H9 (cell line): ENCODE measurements around the gene ANGPT4. TPM values are rescaled to one million over a fixed set of nuclear protein-coding genes. Genes with fewer than 3 reads are reported as not detected.

Experiments used
- DNase-seq: peaks from one replicate; pipeline ENCODE4 v3.0.0-alpha.2; 2017
- H2AFZ ChIP-seq: one replicate; pipeline ENCODE4 v1.6.1; 2013; ENCODE audit warnings: mild to moderate bottlenecking, low read length, control low read depth, moderate library complexity
- H2AK5ac ChIP-seq: 2 replicates; pipeline ENCODE4 v1.6.1; 2013; ENCODE audit warnings: low read length, control low read depth, mixed read lengths; ENCODE audit not compliant: insufficient read length
- H2BK120ac ChIP-seq: one replicate; pipeline ENCODE4 v1.6.1; 2013; ENCODE audit warnings: low read depth, mild to moderate bottlenecking, low read length, control low read depth, inconsistent platforms; ENCODE audit not compliant: poor library complexity, severe bottlenecking
- H2BK12ac ChIP-seq: 2 replicates; pipeline ENCODE4 v1.6.1; 2013; ENCODE audit warnings: low read length, control low read depth, mixed read lengths, low read depth; ENCODE audit not compliant: insufficient read length
- H2BK15ac ChIP-seq: 2 replicates; pipeline ENCODE4 v1.6.1; 2013; ENCODE audit warnings: low read depth, low read length, control low read depth
- H2BK20ac ChIP-seq: one replicate; pipeline ENCODE4 v1.6.1; 2013; ENCODE audit warnings: low read depth, mild to moderate bottlenecking, low read length, control low read depth, inconsistent platforms; ENCODE audit not compliant: poor library complexity, severe bottlenecking
- H2BK5ac ChIP-seq: 2 replicates; pipeline ENCODE4 v1.6.1; 2013; ENCODE audit warnings: low read length, control low read depth, mixed read lengths; ENCODE audit not compliant: insufficient read length
- H3K14ac ChIP-seq: 2 replicates; pipeline ENCODE4 v1.6.1; 2013; ENCODE audit warnings: low read length, control low read depth; ENCODE audit not compliant: insufficient read depth
- H3K18ac ChIP-seq: 2 replicates; pipeline ENCODE4 v1.6.1; 2013; ENCODE audit warnings: low read depth, mild to moderate bottlenecking, mixed read lengths, low read length, control low read depth; ENCODE audit not compliant: insufficient read length
- H3K23ac ChIP-seq: 2 replicates; pipeline ENCODE4 v1.6.1; 2013; ENCODE audit warnings: low read length, control low read depth, mixed read lengths, low read depth; ENCODE audit not compliant: insufficient read length
- H3K23me2 ChIP-seq: 2 replicates; pipeline ENCODE4 v1.6.1; 2013; ENCODE audit warnings: low read depth, mild to moderate bottlenecking, mixed read lengths, low read length, control low read depth; ENCODE audit not compliant: insufficient read length, poor library complexity, severe bottlenecking
- H3K27ac ChIP-seq: 2 replicates; pipeline ENCODE4 v1.5.1; 2013; ENCODE audit warnings: low read length, control low read depth, mixed read lengths, low read depth; ENCODE audit not compliant: insufficient read length
- H3K27me3 ChIP-seq: 2 replicates; pipeline ENCODE4 v1.6.1; 2013; ENCODE audit warnings: low read length, control low read depth, inconsistent platforms; ENCODE audit not compliant: insufficient read depth
- H3K4ac ChIP-seq: 2 replicates; pipeline ENCODE4 v1.6.1; 2013; ENCODE audit warnings: low read depth, mild to moderate bottlenecking, control low read depth, inconsistent platforms, low read length, moderate library complexity
- H3K4me1 ChIP-seq: 2 replicates; pipeline ENCODE4 v1.6.1; 2013; ENCODE audit warnings: low read length, control low read depth, inconsistent platforms; ENCODE audit not compliant: insufficient read depth
- H3K4me2 ChIP-seq: 2 replicates; pipeline ENCODE4 v1.6.1; 2013; ENCODE audit warnings: low read length, control low read depth, mixed read lengths; ENCODE audit not compliant: insufficient read length, insufficient read depth
- H3K56ac ChIP-seq: 2 replicates; pipeline ENCODE4 v1.6.1; 2013; ENCODE audit warnings: low read depth, mild to moderate bottlenecking, mixed read lengths, low read length, control low read depth; ENCODE audit not compliant: insufficient read length
- H3K79me1 ChIP-seq: 2 replicates; pipeline ENCODE4 v1.6.1; 2013; ENCODE audit warnings: low read depth, mild to moderate bottlenecking, moderate library complexity, low read length, control low read depth, inconsistent platforms; ENCODE audit not compliant: insufficient read depth, poor library complexity, severe bottlenecking
- H3K79me2 ChIP-seq: 2 replicates; pipeline ENCODE4 v1.6.1; 2013; ENCODE audit warnings: low read length, control low read depth, inconsistent platforms; ENCODE audit not compliant: insufficient read depth
- H3K9ac ChIP-seq: 2 replicates; pipeline ENCODE4 v1.6.1; 2013; ENCODE audit warnings: low read length, control low read depth, mixed read lengths; ENCODE audit not compliant: insufficient read length; ENCODE audit errors: extremely low read depth
- H3K9me3 ChIP-seq: one replicate; pipeline ENCODE4 v1.6.1; 2013; ENCODE audit warnings: low read depth, low read length, inconsistent platforms; ENCODE audit not compliant: control insufficient read depth
- H3T11ph ChIP-seq: one replicate; pipeline ENCODE4 v1.6.1; 2013; ENCODE audit warnings: mild to moderate bottlenecking, low read length, control low read depth, inconsistent platforms
- H4K20me1 ChIP-seq: one replicate; pipeline ENCODE4 v1.6.1; 2013; ENCODE audit not compliant: control insufficient read depth, insufficient read length, insufficient read depth
- H4K5ac ChIP-seq: 2 replicates; pipeline ENCODE4 v1.6.1; 2013; ENCODE audit warnings: low read depth, mild to moderate bottlenecking, mixed read lengths, low read length, control low read depth; ENCODE audit not compliant: insufficient read length
- H4K8ac ChIP-seq: replicated peaks from 2 replicates; pipeline ENCODE4 v1.6.1; 2013; ENCODE audit warnings: low read length, control low read depth, mixed read lengths, low read depth; ENCODE audit not compliant: insufficient read length
- H4K91ac ChIP-seq: 2 replicates; pipeline ENCODE4 v1.6.1; 2013; ENCODE audit warnings: low read depth, mild to moderate bottlenecking, moderate library complexity, mixed read lengths, low read length, control low read depth; ENCODE audit not compliant: insufficient read length
- H3K27ac Mint-ChIP-seq, 3 experiments: 2 replicates in 2 of 3; 3 replicates in 1 of 3; pipeline ENCODE4 v1.8.0; 2020 to 2021; ENCODE audit warnings: mixed read lengths in 3 of 3, mild to moderate bottlenecking in 1 of 3, moderate library complexity in 1 of 3
- H3K27me3 Mint-ChIP-seq: 2 replicates; pipeline ENCODE4 v1.8.0; 2021; ENCODE audit warnings: low read depth, mild to moderate bottlenecking, moderate library complexity, mixed read lengths
- H3K36me3 Mint-ChIP-seq, 3 experiments: 2 replicates in 2 of 3; 3 replicates in 1 of 3; pipeline ENCODE4 v1.8.0; 2020 to 2021; ENCODE audit warnings: low read depth in 3 of 3, mixed read lengths in 3 of 3; ENCODE audit not compliant: insufficient read depth in 1 of 3
- H3K4me1 Mint-ChIP-seq, 2 experiments: 2 replicates each; pipeline ENCODE4 v1.8.0; 2020; ENCODE audit warnings: mixed read lengths in 2 of 2
- H3K4me3 Mint-ChIP-seq, 2 experiments: 2 replicates in 1 of 2; 3 replicates in 1 of 2; pipeline ENCODE4 v1.8.0; 2020 to 2021; ENCODE audit warnings: mild to moderate bottlenecking in 2 of 2, mixed read lengths in 2 of 2, moderate library complexity in 1 of 2
- H3K9me3 Mint-ChIP-seq, 2 experiments: 2 replicates in 1 of 2; 3 replicates in 1 of 2; pipeline ENCODE4 v1.8.0; 2020; ENCODE audit warnings: mild to moderate bottlenecking in 2 of 2, mixed read lengths in 2 of 2, moderate library complexity in 1 of 2
- WGBS: extraction: QIAGEN DNeasy Blood & Tissue Kit; methylation state at CpG from one replicate; pipeline ENCODE4 v1.1.7; 2013; ENCODE audit warnings: missing lambda C conversion rate, low lambda C conversion rate, mixed read lengths; ENCODE audit not compliant: insufficient read length; ENCODE audit errors: extremely low coverage; 5-methylcytosine and 5-hydroxymethylcytosine counted together
- total RNA-seq: library from RNA; stranded (reverse); gene quantifications from 2 replicates; pipeline ENCODE4 v1.2.1, GENCODE V29; 2021
- TF ChIP-seq, protein P1 (sequence below): fragments of 200-600 bp; sonication (generic); conservative IDR thresholded peaks from 3 replicates; pipeline ENCODE4 v1.8.0; 2021; ENCODE audit warnings: antibody characterized with exemption, mild to moderate bottlenecking

The ANGPT4 gene
- total RNA-seq, 1 experiment from 2014 or later = 0.11 TPM

DNA sequence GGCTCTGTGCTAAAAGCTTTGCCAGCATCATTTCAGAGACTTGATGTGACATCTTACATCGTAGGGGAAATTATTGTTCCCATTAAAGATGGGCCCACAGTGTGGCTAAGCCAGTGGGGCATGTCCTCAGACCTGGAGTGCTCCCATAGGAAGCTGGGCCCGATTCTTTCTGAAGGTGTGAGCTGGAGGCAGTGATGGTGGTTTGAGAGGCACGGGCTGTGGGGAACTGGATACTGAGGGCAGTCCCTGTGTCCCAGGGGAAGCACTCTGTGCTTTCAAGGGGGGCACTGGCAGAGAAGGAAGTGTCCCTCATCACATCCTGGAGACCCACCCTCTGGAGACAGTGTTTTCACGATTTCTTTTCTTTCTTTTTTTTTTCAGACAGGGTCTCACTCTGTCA is 91.2 kb downstream of the ANGPT4 start:
- no CpG with 5 or more reads among the region's 4 CpGs for WGBS
- no peak overlapping the region for H3K23ac ChIP-seq
- Mint-ChIP-seq H3K4me1 (peaks cover 9 to 16% of the 10 kb centered on the region in 2 experiments), H3K27me3 (peaks cover 2% of the 10 kb centered on the region), H3K27ac (no peak overlapping the region), H3K9me3 (no peaks in the 10 kb centered on the region; a peak in 2 of 5 replicates), H3K4me3 (no peak overlapping the region), H3K36me3 (no peaks in the 10 kb centered on the region)
- no peak overlapping the region for H3K4me2 ChIP-seq
- no peak overlapping the region for H3T11ph ChIP-seq
- no peaks in the 10 kb centered on the region for H3K4me1 ChIP-seq
- H3K27me3 ChIP-seq = no peaks in the 10 kb centered on the region
- H2BK15ac ChIP-seq = no peak overlapping the region
- no peak overlapping the region for H3K18ac ChIP-seq
- no peak for DNase-seq
- TF ChIP-seq, protein P1, sequence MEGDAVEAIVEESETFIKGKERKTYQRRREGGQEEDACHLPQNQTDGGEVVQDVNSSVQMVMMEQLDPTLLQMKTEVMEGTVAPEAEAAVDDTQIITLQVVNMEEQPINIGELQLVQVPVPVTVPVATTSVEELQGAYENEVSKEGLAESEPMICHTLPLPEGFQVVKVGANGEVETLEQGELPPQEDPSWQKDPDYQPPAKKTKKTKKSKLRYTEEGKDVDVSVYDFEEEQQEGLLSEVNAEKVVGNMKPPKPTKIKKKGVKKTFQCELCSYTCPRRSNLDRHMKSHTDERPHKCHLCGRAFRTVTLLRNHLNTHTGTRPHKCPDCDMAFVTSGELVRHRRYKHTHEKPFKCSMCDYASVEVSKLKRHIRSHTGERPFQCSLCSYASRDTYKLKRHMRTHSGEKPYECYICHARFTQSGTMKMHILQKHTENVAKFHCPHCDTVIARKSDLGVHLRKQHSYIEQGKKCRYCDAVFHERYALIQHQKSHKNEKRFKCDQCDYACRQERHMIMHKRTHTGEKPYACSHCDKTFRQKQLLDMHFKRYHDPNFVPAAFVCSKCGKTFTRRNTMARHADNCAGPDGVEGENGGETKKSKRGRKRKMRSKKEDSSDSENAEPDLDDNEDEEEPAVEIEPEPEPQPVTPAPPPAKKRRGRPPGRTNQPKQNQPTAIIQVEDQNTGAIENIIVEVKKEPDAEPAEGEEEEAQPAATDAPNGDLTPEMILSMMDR = no peak
- no peaks in the 10 kb centered on the region for H3K79me1 ChIP-seq
- H2BK120ac ChIP-seq = no peak overlapping the region
- no peak overlapping the region for H3K14ac ChIP-seq
- H2BK20ac ChIP-seq = no peak overlapping the region
- H3K9me3 ChIP-seq = no peaks in the 10 kb centered on the region
- H4K20me1 ChIP-seq = no peaks in the 10 kb centered on the region
- no peak overlapping the region for H3K4ac ChIP-seq
- H4K91ac ChIP-seq = no peak overlapping the region
- no peak overlapping the region for H3K9ac ChIP-seq
- H4K5ac ChIP-seq = no peak overlapping the region
- no peak overlapping the region for H4K8ac ChIP-seq
- no peak overlapping the region for H3K56ac ChIP-seq
- no peak overlapping the region for H2AFZ ChIP-seq
- no peak overlapping the region for H2BK12ac ChIP-seq
- H2BK5ac ChIP-seq = no peak overlapping the region
- H3K23me2 ChIP-seq = no peaks in the 10 kb centered on the region
- H3K79me2 ChIP-seq = no peaks in the 10 kb centered on the region
- no peak overlapping the region for H2AK5ac ChIP-seq
- H3K27ac ChIP-seq = no peak overlapping the region
